ENCODE data around the gene ZNF518A. TPM values are rescaled to one million over a fixed set of nuclear protein-coding genes. Genes with fewer than 3 reads are reported as not detected.

Gene ZNF518A
- total RNA-seq, 1 experiment from 2014 or later: 26.1 TPM

DNA sequence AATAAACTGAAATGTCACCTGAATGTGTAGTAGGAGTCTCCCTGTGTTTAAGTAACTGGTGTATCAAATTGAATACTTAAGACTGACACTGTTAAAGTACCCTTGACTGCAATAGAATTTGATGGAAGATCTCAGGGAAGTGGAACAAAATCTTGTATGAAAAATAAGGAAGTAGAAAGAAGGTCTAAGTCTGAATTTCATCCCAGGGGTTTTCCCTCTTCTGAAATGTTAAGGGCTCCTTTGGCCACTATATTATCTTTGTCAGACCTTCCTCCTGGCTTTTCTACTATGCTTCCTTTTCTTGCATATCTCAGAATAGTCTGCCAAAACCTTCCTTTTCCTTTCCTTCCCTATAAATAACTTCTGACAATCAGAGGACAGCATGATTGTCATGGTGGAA lies 81.7 kb downstream of the ZNF518A start:
- Histone ChIP-seq H3K27ac (ENCODE audit: low read length) (no peak overlapping the region), H3K27me3 (ENCODE audit: control insufficient read depth, insufficient read depth, low read length) (peaks cover 18% of the 10 kb centered on the region), H3K36me3 (ENCODE audit: control insufficient read depth, insufficient read depth, low read length) (no peaks in the 10 kb centered on the region), H3K9me3 (ENCODE audit: control insufficient read depth, insufficient read depth, low read depth, low read length) (no peaks in the 10 kb centered on the region), H3K4me3 (ENCODE audit: low read depth in 2 of 2, low read length in 2 of 2) (no peak overlapping the region), H3K4me1 (ENCODE audit: control insufficient read depth, insufficient read depth, low read length) (no peaks in the 10 kb centered on the region)
- TF ChIP-seq TCF7L2 (IDR thresholded peaks at IDR 0.05; ENCODE audit: low read depth, low read length) (no peak), POLR2AphosphoS5 (IDR thresholded peaks at IDR 0.05; ENCODE audit: low read depth, low read length) (no peak), REST (IDR thresholded peaks at IDR 0.05; ENCODE audit: insufficient read depth in 1 of 2, low read depth in 2 of 2, low read length in 1 of 2) (no peak), SIN3A (IDR thresholded peaks at IDR 0.05; ENCODE audit: borderline replicate concordance, insufficient read depth, low read depth, low read length) (no peak)
- TF ChIP-seq, protein P1, sequence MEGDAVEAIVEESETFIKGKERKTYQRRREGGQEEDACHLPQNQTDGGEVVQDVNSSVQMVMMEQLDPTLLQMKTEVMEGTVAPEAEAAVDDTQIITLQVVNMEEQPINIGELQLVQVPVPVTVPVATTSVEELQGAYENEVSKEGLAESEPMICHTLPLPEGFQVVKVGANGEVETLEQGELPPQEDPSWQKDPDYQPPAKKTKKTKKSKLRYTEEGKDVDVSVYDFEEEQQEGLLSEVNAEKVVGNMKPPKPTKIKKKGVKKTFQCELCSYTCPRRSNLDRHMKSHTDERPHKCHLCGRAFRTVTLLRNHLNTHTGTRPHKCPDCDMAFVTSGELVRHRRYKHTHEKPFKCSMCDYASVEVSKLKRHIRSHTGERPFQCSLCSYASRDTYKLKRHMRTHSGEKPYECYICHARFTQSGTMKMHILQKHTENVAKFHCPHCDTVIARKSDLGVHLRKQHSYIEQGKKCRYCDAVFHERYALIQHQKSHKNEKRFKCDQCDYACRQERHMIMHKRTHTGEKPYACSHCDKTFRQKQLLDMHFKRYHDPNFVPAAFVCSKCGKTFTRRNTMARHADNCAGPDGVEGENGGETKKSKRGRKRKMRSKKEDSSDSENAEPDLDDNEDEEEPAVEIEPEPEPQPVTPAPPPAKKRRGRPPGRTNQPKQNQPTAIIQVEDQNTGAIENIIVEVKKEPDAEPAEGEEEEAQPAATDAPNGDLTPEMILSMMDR (IDR thresholded peaks at IDR 0.05): no peak
- ATAC-seq: no peak
- ChIA-PET CTCF (no interaction called here), POLR2A (no interaction called here)
- in situ Hi-C loops (cut with HindIII; ENCODE audit: low pct_unique_long_range_greater_than_20kb, low sequenced_read_pairs) (no loop called here), intact Hi-C loops (cut with micrococcal nuclease; ENCODE audit: unreplicated experiment) (no loop called here)
- BruUV-seq (replicated peaks): no TSS peak
- DNase-seq (ENCODE audit: low read depth, low spot score): no peak

- Histone ChIP-seq H3K36me3 (ENCODE audit: control insufficient read depth, insufficient read depth, low read length) (no peaks in the 10 kb centered on the region), H3K27me3 (ENCODE audit: control insufficient read depth, insufficient read depth, low read length) (peaks cover 24% of the 10 kb centered on the region), H3K9me3 (ENCODE audit: control insufficient read depth, insufficient read depth, low read depth, low read length) (no peaks in the 10 kb centered on the region), H3K4me3 (ENCODE audit: low read depth in 2 of 2, low read length in 2 of 2) (no peak overlapping the region), H3K4me1 (ENCODE audit: control insufficient read depth, insufficient read depth, low read length) (no peaks in the 10 kb centered on the region), H3K27ac (ENCODE audit: low read length) (no peak overlapping the region)
- in situ Hi-C loops (cut with HindIII; ENCODE audit: low pct_unique_long_range_greater_than_20kb, low sequenced_read_pairs) (no loop called here), intact Hi-C loops (cut with micrococcal nuclease; ENCODE audit: unreplicated experiment) (no loop called here)
- ChIA-PET POLR2A (no interaction called here), CTCF (no interaction called here)
- DNase-seq (ENCODE audit: low read depth, low spot score) (no peak), ATAC-seq (no peak)
- no TSS peak for BruUV-seq (replicated peaks)
- TF ChIP-seq SIN3A (IDR thresholded peaks at IDR 0.05; ENCODE audit: borderline replicate concordance, insufficient read depth, low read depth, low read length) (no peak), POLR2AphosphoS5 (IDR thresholded peaks at IDR 0.05; ENCODE audit: low read depth, low read length) (no peak), REST (IDR thresholded peaks at IDR 0.05; ENCODE audit: insufficient read depth in 1 of 2, low read depth in 2 of 2, low read length in 1 of 2) (no peak), TCF7L2 (IDR thresholded peaks at IDR 0.05; ENCODE audit: low read depth, low read length) (no peak)
- TF ChIP-seq, protein P1 (IDR thresholded peaks at IDR 0.05): no peak
These were observed 82.8 kb downstream of the ZNF518A start for GRCh38 chr10:96212911-96213310.

Other genes with a start within 250 kb of the ZNF518A start
- gene CC2D2B, start 222.3 kb upstream of the ZNF518A start, total RNA-seq (2021; ENCODE audit: unreplicated experiment): 0.21 TPM
- 15.2 TPM for gene CCNJ, start 86.7 kb upstream of the ZNF518A start, total RNA-seq (2021; ENCODE audit: unreplicated experiment)
- gene BLNK, start 141.3 kb downstream of the ZNF518A start, total RNA-seq (2021; ENCODE audit: unreplicated experiment): 0.10 TPM
- not detected for gene DNTT, start 174.1 kb downstream of the ZNF518A start, total RNA-seq (2021; ENCODE audit: unreplicated experiment)
- gene OPALIN, start 228.7 kb downstream of the ZNF518A start, total RNA-seq (2021; ENCODE audit: unreplicated experiment): not detected